ENCODE measurements around the gene PERCC1.

The PERCC1 gene

DNA sequence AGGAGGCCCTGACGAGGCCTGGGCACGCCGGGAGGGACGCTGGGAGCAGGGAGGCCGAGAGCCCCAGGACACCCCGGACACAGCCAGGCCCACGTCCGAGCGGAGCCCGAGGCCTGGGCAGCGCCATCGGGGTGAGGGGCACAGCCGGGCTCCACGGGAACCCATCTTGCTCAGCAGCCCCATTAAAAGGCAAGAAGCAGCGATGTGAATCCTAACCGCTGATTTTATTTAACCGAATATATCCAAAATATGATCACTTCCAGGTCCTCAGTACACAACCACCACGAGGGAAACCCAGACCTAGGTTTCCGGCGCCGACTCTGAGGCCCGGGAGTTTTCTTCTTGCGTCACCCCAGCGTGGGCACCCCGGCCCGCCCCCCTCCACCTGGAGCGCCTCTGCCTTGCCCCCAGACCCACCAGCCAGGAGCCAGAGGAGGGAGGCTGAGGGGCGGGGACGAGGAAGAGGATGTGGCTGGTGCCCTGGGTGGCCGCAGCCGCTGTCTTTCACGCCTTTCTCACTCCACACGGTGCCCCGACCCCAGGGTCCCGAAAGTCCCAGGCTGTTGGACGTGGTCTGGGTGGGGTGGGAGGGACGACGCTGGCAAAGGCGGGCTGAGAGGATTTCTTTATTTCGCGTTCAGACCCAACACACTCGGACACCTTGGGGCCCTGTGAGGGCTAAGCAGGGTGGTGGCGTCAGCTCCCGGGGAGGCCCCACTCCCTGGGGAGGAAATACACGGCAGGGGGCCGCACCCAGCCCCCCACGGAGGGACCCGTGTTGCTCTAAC, 14.0 kb downstream of the PERCC1 start:
- DNase-seq: no peak

DNA sequence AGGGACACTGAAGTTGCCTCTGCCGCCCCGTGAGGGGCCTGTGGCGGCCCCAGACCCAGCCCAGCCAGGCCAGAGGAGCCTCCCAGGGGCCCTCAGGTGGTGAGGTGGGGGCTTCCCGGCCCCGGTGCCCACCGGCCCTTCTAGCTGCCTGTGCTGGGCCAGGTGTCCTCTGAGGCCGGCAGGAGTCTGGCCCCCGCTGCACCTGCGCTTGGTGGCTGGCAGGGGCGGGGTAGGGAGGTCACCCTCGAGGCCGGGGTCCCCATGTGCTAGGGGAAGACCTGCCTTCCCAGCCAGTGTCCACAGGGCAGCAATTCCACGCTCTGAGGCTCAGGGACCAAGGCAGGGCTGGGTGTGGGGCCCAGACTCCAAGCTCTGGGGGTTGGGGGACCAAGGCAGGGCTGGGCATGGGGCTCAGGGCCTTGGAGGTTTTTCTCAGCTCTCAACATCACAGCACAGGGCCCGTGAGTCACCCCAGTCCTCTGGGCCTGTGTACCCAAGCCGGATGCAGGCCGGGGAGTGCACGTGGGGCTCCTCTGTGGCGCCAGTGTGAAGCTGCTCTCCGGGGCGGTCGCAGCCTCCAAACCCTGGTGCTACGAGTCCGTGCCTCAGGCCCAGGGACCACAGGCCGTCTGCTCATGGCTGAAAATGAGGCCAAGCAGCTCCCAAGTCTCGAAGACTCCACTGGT, 14.8 kb downstream of the PERCC1 start:
- TF ChIP-seq GATA1 (IDR thresholded peaks at IDR 0.05; ENCODE audit: low read depth, low read length) (no peak), POLR2A (IDR thresholded peaks at IDR 0.05; ENCODE audit: low read length) (no peak)
- DNase-seq: no peak

More for the DNA sequence above, 14.0 kb downstream of the PERCC1 start:
- no peak for TF ChIP-seq POLR2A (IDR thresholded peaks at IDR 0.05; ENCODE audit: low read length)
- no peak for TF ChIP-seq GATA1 (IDR thresholded peaks at IDR 0.05; ENCODE audit: low read depth, low read length)

DNA sequence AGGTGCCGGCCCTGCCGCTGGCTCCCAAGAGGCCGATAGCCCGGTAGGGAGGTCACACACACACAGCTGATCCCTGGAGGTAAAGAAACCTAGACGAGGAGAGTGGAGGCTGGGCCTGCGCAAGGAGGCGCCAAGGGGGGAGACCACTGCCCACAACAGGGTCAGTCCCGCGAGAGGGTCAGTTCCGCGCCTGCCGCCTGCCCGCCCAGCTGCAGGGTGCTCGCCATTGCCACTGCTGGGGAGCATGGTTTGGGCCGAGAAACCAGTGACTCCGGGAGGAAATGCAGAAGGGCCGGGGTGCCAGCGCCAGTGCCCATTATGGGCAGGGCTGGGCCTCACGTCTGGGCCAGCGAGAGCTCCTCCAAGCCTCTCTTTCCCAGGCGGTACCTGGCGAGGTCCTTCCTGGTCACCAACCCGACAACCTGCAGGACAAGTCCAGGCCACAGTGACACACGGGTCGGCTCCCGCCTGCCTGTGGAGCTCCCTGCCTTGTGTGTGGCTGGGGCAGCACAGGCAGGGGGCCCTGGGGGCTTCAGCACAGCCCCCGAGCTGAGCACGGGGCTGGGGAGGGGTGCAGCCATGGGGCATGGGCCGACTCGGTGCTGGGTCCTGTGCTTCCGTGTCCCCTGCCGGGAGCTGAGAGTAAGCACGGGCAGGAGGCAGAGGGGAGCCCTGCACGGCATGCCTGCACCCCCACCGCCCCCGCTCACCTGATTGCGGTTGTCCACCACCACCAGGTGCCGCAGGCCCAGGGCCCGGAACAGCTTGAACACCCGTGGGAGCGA, 15.6 kb downstream of the PERCC1 start:
- TF ChIP-seq POLR2A (IDR thresholded peaks at IDR 0.05; ENCODE audit: low read length) (no peak), GATA1 (IDR thresholded peaks at IDR 0.05; ENCODE audit: low read depth, low read length) (no peak)

DNA sequence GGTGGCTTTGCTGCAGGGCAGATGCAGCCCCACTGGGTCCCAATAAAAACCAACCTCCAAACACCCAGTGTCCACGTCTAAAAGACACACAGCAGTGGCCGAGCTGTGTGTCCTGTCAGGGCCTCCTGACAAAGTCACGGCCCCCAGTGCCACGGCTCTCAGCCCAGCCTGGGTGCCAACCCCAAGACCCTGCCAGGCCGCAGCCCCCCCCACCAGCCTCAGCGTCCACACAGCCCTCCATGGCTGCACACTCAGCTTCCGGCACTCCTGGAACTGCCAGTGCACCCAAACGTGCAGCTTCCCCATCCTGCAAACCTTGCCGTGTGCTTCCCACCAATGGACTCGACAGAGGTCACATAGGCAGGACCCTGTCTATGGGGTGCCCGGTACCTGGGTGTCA, 17.1 kb downstream of the PERCC1 start:
- TF ChIP-seq POLR2A (IDR thresholded peaks at IDR 0.05; ENCODE audit: low read length): no peak
- TF ChIP-seq GATA1 (IDR thresholded peaks at IDR 0.05; ENCODE audit: low read depth, low read length): no peak

More for the DNA sequence above, 15.6 kb downstream of the PERCC1 start:
- DNase-seq: no peak

DNA sequence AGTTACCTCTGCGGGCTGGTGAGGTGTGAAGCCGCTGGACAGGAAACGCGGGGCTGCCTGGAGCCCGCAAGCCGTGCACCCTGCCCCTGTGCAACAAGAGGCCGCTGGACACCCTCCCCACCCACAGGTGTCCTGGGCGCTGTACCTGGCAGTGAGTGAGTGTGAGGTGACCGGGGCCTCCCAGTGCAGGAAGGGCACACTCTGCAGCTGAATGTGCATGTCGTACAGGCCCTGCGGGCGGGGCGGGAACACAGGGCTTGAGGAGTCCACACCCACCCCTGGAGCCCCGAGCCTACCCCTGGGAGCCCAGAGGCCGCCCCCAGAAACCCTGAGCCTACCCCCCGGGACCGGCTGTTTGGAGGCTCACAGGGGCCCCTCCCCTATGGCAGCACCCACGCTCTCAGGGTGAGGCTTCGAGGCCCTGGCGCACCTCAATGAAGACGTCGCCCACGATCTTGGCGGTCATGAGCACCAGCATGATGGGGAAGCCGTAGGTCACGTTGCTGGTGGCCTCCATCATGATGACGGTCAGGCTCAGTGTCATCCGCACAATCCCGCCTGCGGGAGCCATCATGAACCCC, 17.7 kb downstream of the PERCC1 start:
- TF ChIP-seq GATA1 (IDR thresholded peaks at IDR 0.05; ENCODE audit: low read depth, low read length) (no peak), POLR2A (IDR thresholded peaks at IDR 0.05; ENCODE audit: low read length) (no peak)
- no peak for DNase-seq

More for the DNA sequence above, 17.1 kb downstream of the PERCC1 start:
- no peak for DNase-seq

DNA sequence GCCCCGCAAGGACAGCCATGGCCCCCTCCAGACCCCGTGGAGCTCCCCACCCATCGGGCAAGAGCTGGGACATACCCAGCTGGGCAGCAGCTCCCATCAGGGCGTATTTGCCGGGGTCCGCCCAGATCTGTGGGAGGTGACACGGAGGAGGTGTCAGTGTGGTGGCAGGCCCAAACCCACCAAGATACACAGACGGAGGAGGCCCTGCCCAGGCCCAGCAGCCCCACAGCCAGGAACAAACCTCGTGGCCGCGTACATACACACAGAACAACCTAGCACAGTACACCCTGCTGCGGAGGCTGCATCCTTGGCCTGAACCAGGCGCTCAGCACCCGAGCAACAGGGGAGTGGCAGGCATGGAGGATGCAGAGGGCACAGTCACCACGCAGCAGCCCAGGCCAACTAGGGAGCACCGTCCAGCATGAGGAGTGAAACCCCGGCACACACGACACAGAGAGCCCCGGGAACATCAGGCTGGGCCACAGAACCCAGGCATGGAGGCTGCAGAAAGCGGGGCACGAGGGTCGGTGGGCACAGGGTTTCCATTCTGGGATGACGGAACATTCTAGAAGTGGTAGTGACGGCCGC, 18.4 kb downstream of the PERCC1 start:
- TF ChIP-seq GATA1 (IDR thresholded peaks at IDR 0.05; ENCODE audit: low read depth, low read length) (no peak), POLR2A (IDR thresholded peaks at IDR 0.05; ENCODE audit: low read length) (no peak)
- DNase-seq: no peak

DNA sequence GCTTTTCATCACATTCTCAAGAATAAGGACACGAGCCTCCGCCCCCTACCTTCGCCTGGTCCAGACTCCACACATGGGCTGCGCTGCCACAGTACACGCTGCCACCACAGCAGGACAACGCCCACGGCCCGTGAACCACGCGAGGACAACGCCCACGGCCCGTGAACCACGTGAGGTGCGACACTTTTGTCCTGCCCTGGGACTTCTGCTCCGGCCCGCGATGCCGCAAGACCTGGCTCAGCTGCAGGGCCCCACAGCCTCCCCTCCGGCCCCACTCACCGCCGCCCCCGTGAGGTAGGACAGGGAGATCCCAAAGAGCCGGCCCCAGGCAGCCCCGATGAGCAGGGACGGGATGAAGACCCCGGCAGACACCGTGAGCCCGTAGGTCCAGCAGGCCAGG, 19.3 kb downstream of the PERCC1 start:
- DNase-seq: no peak
- TF ChIP-seq GATA1 (IDR thresholded peaks at IDR 0.05; ENCODE audit: low read depth, low read length) (no peak), POLR2A (IDR thresholded peaks at IDR 0.05; ENCODE audit: low read length) (no peak)

DNA sequence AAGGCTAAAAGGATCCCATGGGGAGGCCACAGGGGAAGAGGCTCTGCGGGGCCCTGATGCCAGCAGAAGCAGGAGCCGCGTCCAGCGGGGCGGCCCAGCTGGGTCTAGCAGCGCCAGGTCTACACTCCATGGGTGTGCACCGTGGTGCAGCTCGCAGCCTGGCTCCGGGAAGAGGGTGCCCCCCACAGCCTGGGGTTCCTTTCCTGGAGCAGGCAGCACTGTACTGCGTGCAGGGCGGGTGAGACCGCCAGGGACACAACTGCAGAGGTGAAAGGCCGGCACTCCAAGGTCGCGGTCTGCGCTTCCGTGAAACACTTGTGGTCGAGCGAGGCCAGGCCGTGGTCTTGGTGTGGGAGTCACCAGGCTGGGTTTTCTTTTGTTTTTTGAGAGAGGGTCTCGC, 20.0 kb downstream of the PERCC1 start:
- TF ChIP-seq POLR2A (IDR thresholded peaks at IDR 0.05; ENCODE audit: low read length) (no peak), GATA1 (IDR thresholded peaks at IDR 0.05; ENCODE audit: low read depth, low read length) (no peak)
- DNase-seq: no peak

DNA sequence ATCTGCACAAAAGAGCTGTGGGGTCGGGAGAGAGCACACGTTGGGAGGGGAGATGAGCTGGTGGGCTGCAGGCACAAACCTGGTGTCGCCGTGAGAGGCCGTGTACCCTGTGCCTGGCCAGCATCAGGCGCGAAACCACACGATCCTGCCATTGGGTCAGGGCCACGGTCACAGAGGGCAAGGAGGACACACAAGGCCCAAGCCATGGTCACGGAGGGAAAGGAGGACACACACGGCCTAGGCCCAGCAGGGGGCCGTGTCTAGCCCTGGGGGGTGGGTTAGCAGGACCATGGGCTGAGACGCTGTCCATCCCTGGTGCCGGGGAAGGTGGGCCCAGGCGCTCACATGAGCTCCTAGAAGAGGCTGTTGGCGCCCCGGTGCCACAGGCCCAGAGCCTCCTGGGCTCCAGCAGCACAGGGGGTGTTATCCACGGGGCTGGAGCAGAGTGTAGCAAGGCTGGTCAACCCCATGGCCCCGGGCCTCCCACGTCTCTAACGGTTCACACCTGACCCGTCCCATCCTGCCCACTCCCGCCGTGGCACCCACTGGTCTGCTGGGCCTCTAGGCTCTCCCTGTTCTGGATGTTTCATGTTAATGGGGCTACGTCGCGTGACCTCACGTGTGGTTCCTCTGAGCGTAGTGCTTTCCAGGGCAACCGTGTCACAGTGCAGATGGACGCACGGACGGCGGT, 21.0 kb downstream of the PERCC1 start:
- DNase-seq: no peak
- TF ChIP-seq GATA1 (IDR thresholded peaks at IDR 0.05; ENCODE audit: low read depth, low read length) (no peak), POLR2A (IDR thresholded peaks at IDR 0.05; ENCODE audit: low read length) (no peak)

DNA sequence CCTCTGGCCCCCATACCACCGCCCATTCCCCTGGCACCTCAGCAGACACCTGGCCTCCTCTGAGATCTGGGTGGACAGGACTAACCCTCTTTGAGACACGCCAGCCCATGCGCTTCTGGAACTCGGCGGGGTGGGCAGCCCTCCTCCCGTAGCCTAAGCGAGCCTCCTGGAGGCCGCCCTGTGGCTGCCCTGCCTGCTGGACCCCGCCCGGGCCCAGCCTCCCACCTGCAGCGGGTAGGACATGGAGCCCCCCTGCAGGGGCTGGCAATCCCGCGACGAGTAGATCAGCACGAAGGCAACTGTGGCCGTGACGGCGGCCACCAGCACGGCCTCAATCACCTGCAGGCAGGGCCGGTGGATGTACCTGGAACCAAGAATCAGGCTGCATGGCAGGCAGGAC, 21.7 kb downstream of the PERCC1 start:
- no peak for DNase-seq
- no peak for TF ChIP-seq POLR2A (IDR thresholded peaks at IDR 0.05; ENCODE audit: low read length)
- no peak for TF ChIP-seq GATA1 (IDR thresholded peaks at IDR 0.05; ENCODE audit: low read depth, low read length)

DNA sequence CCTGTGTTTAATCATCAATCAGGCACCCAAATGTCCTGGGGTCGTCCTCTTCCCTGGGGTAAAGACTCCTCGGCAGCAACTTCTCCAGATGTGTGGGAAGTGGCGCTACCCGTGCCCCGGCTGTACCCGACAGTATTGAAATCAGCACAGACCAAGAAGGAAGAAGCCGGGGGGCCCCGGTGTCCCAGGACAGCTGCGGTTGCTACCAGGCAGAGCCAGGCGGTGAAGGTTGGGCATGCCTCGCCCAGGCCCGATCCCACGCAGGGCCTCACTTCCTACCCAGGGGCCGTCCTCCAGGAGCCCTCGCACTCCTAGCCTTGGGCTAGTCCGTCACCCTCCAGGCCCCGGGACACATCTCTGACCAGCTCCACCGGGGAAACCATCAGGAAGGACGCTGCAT, 22.4 kb downstream of the PERCC1 start:
- no peak for TF ChIP-seq POLR2A (IDR thresholded peaks at IDR 0.05; ENCODE audit: low read length)
- TF ChIP-seq GATA1 (IDR thresholded peaks at IDR 0.05; ENCODE audit: low read depth, low read length): no peak
- no peak for DNase-seq

DNA sequence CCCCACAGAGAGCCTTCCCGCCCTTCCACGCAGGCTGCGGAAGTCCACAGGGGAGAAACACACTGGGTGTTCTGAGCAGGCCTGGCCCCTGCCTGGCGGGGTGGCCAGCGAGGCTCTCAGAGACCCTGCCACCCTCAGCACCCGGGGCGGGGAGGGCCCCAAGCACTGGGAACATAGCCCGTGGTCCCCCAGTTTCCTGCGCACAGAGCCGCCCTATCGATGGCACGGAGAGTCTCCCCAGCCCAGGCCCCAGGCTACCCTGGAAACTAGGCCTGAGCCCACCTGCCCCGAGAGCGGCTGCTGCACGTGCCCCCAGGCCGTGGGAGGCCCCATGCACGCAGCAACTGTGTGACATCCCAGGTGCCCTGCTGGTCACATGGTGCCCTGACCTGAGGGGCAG, 23.7 kb downstream of the PERCC1 start:
- TF ChIP-seq POLR2A (IDR thresholded peaks at IDR 0.05; ENCODE audit: low read length) (no peak), GATA1 (IDR thresholded peaks at IDR 0.05; ENCODE audit: low read depth, low read length) (no peak)
- DNase-seq: no peak
